Measurements from ENCODE around the gene SCO1.

SCO1 gene

DNA sequence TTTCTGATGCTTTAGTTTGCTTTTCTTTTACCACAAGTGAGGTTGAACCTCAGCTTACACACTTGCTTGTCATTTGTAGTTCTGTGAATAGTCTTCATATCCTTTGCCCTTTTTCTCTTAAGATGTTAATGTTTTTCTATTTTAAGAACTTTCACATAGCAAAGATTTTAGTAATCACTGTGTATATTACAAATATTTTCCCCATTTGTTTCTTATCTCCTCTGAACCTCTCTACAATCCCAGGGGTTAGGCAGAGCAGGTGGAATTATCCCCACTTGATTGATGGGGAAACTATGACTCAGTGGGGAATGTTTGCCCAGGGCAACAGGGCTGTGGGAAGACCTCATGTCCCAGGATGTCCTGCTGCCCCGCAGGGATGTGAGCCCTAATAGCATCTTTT, 28.6 kb downstream of the SCO1 start:
- TF ChIP-seq, protein P1, sequence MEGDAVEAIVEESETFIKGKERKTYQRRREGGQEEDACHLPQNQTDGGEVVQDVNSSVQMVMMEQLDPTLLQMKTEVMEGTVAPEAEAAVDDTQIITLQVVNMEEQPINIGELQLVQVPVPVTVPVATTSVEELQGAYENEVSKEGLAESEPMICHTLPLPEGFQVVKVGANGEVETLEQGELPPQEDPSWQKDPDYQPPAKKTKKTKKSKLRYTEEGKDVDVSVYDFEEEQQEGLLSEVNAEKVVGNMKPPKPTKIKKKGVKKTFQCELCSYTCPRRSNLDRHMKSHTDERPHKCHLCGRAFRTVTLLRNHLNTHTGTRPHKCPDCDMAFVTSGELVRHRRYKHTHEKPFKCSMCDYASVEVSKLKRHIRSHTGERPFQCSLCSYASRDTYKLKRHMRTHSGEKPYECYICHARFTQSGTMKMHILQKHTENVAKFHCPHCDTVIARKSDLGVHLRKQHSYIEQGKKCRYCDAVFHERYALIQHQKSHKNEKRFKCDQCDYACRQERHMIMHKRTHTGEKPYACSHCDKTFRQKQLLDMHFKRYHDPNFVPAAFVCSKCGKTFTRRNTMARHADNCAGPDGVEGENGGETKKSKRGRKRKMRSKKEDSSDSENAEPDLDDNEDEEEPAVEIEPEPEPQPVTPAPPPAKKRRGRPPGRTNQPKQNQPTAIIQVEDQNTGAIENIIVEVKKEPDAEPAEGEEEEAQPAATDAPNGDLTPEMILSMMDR (IDR thresholded peaks at IDR 0.05; ENCODE audit: borderline replicate concordance, insufficient read depth, low read depth, low read length) = no peak
- H3K4me3 ChIP-seq (ENCODE audit: low read depth, low read length) = no peak overlapping the region

DNA sequence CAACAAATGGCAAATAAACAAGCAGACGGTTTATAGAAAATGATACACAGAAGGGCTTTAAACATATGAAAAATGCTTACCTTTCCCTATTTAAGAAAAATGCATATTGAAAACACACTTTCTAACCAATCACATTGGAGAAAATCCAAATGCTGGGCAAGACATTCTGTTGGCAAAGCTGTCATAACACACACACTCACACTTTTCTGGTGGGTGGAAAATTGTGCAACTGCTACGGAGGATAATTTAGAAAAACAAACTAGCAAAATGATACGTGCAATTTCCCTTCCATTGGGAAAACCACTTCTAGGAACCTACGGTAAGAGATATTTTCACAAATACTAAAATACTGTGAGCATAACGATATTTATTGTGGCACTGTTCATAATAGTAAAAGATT, 30.4 kb downstream of the SCO1 start:
- TF ChIP-seq, protein P1 (IDR thresholded peaks at IDR 0.05; ENCODE audit: borderline replicate concordance, insufficient read depth, low read depth, low read length) = no peak
- no peak overlapping the region for H3K4me3 ChIP-seq (ENCODE audit: low read depth, low read length)

DNA sequence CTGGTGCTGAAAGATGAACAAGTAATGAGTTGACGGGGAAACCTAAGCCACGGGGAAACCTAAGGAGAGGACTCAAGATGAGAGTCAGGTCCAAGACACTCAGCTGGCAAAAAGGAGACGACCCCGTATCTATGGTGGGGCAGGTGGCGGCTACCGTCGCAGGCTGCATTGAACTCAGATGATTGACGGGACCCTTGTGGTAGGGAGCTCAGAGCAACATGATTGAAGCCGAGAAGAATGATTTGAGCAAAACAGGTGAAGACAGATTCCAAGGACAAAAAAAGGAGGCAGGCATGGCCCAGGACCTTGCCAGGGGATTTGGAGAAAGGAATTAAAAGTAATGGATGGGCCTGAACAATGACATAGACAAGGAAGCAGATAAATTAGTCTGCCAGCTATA, 32.8 kb downstream of the SCO1 start:
- H3K4me3 ChIP-seq (ENCODE audit: low read depth, low read length) = no peak overlapping the region
- TF ChIP-seq, protein P1 (IDR thresholded peaks at IDR 0.05; ENCODE audit: borderline replicate concordance, insufficient read depth, low read depth, low read length) = no peak

DNA sequence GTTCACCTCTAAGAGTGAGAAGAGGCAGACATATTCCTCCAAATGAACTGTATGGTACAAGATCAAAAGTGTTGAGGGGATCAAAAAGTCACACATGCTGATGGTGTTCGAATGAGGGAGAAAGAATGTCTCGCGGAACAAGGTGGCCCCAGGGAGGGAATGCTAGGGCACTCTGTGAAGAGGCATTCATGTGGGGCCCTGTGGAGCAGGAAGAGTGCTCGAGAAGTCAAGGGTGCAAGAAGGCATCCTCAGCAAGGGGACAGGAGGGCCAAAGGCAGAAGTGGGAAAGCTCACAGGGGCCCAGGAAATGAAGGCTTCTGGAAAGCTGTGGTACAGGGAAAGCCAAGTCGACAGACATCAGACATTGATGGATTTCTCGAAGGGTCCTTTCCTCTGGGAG, 34.1 kb downstream of the SCO1 start:
- no peak overlapping the region for H3K4me3 ChIP-seq (ENCODE audit: low read depth, low read length)
- TF ChIP-seq, protein P1 (IDR thresholded peaks at IDR 0.05; ENCODE audit: borderline replicate concordance, insufficient read depth, low read depth, low read length) = no peak

DNA sequence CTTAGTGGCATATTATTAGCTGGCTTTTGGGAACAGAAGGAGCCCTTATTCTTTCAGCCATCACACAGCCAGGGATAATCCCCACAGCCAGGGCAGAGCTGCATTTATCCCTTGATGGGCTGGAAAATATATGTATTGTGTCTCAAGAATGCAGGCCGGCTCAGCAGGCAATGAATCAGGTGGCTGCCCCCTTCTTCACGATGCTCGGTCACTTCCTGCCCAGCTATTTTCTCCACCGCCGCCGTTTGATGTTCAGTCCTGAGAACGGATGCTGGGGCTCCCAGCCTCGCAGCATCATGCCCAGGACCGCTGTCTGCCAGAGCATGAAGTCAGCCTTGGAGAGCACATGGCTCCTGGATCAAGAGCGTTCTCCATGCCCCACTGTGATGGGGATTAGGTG, 35.9 kb downstream of the SCO1 start:
- no peak overlapping the region for H3K4me3 ChIP-seq (ENCODE audit: low read depth, low read length)
- TF ChIP-seq, protein P1 (IDR thresholded peaks at IDR 0.05; ENCODE audit: borderline replicate concordance, insufficient read depth, low read depth, low read length) = no peak

DNA sequence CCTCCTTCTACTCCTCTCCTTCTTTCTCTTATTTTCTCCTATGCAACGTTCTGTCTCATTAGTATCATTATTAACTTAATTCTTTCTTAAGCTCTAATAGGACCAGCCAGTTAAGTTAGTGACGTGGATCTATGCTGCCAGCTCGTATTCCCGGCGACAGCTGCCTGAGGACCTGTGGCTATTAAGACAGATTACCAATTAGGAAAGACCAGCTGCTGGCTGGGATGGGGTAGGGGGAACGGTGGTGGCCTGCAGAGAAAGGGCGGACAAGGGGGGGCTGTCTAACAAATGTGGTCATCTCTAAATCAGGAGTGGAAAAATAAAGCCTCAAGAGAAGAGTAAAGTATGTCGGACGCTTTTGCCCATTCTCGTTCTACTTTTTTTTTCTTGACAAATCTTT, 39.5 kb downstream of the SCO1 start:
- no peak overlapping the region for H3K4me3 ChIP-seq (ENCODE audit: low read depth, low read length)
- TF ChIP-seq, protein P1 (IDR thresholded peaks at IDR 0.05; ENCODE audit: borderline replicate concordance, insufficient read depth, low read depth, low read length) = no peak

DNA sequence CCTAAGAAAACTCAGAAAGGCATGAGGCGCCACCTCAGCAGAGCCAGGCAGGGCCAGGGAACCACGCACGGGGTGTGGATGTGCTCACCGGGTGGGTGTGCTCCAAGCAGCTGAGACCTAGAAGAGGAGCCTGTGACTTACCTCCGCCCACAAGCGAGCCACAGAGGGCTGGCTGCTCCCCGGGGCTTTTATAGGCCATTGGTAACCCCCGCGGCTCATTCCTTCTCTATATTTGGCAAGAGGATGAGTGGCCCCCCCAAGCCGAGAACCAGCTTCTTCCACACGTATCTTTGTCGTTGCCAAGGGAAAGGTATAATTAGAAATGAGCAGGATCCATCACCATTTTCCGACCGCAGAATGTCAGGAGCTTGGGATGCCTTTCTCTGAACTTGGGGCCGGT, 40.2 kb downstream of the SCO1 start, which contains the start of gene MYH3:
Gene MYH3, minus strand, starts transcription at position 162 of the 400 bp plus-strand sequence. CDS start 2,245 bp downstream, outside the sequence.
- no peak within 1 kb of the TSS for H3K4me3 ChIP-seq (ENCODE audit: low read depth, low read length)
- TF ChIP-seq, protein P1 (IDR thresholded peaks at IDR 0.05; ENCODE audit: borderline replicate concordance, insufficient read depth, low read depth, low read length) = no peak
